Activated effector memory CD4-positive, alpha-beta T cell treated with Interleukin-2 at 50 U/mL for 16 hours (primary cell): ENCODE results near the gene MYBPC2.

Source experiments
- DNase-seq: peaks from one replicate; pipeline ENCODE4 v3.0.0-alpha.2; 2020

MYBPC2 gene

DNA sequence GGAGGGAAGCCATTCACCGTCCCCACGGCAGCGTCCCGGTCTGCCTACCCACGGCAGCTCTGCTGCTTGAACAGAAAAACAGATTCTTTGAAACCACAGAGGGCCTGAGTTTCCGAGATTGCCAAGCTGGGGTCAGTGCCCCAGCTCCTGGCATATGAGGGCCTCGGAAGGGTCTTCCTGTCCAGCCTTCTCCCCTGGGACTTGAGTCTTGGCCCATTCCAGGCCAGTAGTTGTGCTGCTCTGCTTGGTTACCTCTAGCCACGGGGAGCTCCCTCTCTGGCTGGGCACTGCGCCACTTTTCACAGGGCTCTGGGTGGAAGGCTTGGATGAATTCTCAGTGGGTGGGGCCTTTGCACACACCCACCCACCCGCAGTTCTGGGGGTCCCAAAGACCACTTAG, 22.6 kb upstream of the MYBPC2 start:
- DNase-seq = no peak

DNA sequence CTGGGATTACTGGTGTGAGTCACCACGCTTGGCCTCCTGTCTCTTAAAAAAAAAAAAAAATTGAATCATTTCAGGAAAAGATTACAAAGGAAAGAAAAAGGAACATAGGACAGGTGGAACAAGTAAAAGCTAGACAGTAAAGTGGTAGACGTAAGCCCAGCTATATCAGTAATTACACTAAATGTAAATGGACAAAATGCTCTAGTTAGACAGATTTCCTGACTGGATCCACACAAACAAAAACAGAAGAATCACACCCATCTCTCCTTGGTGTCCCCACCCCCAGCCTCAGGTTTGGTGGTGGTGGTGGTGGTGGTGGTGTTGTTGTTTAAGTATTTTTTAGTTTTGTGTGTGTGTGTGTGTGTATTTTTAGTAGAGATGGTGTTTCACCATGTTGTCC, 20.3 kb upstream of the MYBPC2 start:
- no peak for DNase-seq

DNA sequence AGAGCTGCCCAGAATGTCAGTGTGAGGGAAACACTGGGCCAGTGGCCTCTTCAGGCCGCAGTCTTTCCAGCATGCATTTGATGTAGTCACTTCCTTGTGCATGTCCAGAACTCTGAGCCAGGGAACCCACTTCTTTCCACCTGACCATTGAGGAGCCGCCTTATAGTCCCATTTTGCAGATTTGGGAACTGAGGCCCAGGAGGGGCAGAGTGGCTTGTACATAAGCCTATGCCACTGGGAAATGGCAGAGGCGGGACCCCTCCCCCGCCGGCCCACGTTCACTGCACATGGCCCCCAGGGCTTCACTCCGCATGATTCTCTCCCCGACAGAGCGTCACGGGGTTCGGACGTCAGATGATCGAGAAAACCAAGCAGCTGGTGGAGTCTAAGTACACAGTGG, 19.6 kb upstream of the MYBPC2 start:
- DNase-seq = no peak

DNA sequence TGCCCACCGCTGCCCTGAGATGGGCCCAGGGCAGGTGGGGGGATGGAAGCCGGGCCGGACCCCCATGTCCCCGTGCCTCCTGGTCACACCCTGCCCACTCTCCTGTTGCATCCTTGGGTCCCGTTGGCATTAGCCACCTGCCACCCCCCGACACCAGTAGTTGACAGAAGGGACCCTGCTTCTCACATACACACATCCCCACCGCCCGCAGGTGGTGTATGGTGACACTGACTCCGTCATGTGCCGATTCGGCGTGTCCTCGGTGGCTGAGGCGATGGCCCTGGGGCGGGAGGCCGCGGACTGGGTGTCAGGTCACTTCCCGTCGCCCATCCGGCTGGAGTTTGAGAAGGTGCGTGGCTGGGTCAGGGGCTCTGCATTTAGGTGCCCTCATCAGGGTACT, 19.2 kb upstream of the MYBPC2 start:
- no peak for DNase-seq

DNA sequence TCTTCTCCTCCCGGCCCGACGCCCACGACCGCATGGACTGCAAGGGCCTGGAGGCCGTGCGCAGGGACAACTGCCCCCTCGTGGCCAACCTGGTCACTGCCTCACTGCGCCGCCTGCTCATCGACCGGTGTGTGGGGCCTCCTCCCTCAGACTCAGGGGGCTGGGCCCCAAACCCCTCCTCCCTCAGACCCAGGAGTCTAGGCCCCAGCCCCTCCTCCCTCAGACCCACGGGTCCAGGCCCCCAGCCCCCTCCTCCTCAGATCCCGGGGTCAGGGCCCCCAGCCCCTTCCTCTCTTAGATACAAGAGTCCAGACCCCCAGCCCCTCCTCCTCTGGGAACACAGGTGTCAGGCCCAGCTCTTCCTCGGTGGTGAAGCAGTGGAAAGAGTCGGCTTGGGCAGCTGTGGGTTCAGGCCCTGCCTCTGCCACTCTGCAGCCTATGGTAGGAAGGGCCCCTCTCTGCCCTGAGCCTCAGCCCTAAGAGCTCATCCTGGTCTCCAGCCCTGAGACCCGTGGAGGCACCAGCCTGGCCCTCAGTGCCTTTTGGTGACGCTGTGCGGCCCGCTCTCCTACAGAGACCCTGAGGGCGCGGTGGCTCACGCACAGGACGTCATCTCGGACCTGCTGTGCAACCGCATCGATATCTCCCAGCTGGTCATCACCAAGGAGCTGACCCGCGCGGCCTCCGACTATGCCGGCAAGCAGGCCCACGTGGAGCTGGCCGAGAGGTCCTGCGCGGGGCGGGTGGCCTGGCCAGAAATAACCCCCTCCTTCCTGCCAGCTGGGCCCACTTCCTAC, 17.6 kb upstream of the MYBPC2 start:
- peak; percentile 51 for DNase-seq

DNA sequence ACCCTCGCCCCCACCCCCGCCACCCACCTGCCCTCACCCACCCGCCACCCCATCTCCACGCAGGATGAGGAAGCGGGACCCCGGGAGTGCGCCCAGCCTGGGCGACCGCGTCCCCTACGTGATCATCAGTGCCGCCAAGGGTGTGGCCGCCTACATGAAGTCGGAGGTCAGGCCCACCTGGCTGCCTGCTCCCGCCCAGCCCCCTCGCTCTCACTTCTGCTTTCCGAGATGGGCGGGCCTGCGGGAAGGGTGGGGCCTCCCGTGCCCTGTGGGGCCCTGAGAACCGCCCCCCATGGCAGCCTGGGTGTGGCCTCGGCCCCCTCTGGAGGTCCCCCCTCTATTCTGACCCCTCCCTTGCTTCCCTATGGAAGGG, 17.0 kb upstream of the MYBPC2 start:
- no peak for DNase-seq

DNA sequence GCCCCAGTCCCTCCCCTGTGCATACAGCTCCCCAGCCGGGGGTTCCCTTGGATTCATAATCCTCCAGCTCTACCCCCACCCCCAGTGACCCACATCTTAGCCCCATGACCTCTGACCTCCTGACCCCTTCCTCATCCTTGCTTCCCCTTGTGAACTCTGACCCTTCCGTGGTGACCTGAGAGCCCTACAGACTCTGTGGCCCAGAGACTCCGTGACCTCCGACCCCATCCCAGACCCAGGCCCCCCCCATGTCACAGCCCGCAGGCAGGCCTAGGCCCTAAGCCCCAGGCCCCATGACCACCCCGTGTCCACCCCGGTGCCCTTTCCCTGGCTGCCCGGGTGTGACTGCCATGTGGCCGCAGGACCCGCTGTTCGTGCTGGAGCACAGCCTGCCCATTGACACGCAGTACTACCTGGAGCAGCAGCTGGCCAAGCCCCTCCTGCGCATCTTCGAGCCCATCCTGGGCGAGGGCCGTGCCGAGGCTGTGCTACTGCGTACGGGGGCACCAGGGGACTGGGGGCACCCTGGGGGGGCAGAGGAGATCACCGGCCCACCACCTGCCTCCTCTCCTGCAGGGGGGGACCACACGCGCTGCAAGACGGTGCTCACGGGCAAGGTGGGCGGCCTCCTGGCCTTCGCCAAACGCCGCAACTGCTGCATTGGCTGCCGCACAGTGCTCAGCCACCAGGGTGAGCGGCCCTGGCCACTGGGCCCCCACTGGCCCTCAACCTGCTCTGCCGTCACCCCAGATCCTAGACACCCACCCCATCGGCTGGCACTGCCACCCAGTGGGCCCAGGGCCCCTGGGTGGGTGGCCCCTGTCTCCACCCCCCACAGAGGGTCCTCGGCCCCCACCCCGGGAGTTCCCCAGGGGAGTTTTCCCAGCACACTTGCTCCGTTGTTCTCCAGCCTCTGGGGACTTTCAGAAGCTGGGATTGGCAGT, 16.4 kb upstream of the MYBPC2 start:
- DNase-seq = no peak

DNA sequence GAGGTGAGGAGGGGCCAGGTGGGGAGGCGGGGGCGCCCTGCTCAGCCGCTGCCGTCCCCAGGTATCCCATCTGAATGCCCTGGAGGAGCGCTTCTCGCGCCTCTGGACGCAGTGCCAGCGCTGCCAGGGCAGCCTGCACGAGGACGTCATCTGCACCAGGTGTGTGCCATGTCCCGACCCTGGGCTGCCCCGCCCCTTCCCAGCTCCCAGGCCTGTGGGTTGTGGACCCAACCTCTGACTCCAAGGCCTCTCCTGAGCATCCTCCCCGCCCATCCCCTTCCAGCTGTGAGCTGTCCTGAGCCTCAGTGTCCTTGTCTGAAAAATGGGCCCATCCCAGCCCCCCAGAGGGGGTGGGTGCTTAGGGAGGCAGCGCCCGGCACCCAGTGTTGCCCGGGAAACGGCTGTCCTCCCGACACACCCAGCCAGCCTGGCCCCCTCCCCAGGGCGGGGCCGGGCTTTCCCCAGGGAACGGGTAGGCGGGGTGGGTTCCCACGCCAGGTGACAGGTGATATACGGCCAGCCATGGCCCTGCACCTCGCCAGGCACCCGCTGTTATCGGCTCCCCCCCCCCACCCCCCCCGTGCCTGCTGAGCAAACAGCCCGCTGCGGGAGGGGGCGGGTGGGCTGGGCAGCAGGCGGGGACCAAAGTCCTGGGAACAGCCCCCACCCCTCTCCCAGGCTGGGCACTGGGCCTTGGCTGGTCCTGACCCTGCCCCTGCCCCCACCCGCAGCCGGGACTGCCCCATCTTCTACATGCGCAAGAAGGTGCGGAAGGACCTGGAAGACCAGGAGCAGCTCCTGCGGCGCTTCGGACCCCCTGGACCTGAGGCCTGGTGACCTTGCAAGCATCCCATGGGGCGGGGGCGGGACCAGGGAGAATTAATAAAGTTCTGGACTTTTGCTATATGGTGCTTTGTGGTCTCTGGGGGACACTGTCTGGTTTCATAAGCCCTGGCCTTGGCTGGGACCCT, 15.3 kb upstream of the MYBPC2 start:
- DNase-seq = no peak

DNA sequence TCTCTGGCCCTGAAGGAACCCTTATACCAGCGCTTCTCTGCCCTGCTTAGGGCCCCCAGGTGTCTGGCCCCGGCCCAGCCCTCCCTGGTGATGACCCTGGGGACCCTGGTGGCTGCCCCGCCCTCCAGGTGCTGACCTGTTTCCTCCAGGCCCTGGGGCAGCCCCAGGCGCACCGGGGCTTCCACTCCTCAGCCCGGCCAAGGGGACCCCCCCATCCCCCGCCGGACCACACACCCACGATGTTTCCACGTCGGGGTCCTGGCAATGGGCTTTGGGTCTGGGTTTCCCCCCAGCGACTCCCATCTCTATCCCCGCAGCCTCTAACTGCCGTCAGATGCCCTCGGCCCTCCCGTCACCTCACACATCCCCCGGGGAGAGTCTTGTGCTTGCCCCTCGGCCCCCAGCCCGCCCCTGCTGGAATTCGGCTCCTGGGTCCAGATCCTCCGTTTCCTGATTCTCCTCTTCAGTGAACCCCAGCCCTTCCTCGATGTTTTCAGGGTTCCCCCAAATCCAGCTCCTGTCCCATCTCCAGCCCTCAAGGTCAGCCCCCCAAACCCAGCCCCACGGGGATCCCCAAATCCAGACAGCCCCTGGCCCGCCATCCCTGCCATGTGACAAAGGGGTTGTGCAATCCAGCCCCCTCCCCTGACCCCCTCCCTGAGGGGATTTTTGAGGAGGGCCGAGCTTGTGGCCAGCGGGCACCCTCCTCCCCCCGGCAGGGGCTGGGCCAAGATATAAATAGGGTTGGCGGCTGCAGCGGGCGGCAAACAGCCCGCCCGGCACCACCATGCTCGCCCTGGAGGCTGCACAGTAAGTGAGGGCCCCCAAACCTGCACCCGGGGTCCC, 14.3 kb upstream of the MYBPC2 start, which contains the start of gene SPIB:
Gene SPIB, plus strand, starts transcription at position 763 of the 846 bp plus-strand sequence. Its CDS starts 25 bp downstream, at position 788.
- no peak for DNase-seq

DNA sequence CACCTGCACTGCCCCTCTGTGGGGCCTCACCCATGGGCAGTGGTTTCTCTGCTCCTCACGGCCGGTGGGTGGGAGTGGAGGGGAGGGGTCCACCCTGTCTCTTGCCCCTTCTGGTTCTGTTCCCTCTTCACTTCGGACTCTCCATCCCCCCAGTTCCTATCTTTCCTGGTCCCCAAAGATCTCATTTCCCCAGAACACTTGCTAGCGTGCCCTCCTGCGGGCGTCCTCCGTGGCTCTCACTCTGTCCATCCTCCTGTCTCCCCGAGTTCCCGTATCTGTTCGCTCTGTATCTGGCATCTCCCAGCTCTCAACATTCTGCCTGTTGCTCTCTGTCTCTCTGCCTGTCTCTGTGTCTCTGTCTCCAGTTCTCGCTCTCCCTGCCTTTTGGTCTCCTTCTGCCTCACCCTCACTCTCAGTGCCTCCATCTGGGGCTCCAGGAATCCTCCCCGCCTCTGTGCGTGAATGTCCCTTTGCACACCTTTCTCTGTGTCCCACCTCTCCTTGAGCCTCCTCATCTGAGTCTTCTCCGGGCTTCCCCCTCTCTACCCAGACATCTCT, 13.6 kb upstream of the MYBPC2 start:
- DNase-seq = no peak

DNA sequence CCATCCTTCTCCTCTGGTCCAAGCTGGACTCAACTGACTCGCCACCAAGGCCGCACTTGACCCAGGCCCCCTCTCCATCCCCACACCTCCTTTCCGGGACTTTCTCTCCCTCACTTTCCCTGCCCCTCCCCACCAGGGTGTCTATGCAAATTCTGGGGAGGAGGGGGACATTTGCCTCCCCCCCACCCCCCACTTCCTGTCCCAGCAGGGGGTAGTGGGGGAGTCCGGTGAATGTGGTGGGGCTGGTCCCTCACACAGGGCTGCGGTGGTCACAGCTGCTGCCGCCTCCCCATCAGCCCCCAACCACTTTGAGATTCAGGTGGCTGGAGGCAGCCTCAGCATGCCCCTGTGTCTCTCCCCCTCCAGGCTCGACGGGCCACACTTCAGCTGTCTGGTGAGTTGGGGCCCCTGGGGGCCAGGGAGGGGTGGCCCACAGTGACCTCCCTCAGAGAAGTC, 13.1 kb upstream of the MYBPC2 start:
- no peak for DNase-seq

DNA sequence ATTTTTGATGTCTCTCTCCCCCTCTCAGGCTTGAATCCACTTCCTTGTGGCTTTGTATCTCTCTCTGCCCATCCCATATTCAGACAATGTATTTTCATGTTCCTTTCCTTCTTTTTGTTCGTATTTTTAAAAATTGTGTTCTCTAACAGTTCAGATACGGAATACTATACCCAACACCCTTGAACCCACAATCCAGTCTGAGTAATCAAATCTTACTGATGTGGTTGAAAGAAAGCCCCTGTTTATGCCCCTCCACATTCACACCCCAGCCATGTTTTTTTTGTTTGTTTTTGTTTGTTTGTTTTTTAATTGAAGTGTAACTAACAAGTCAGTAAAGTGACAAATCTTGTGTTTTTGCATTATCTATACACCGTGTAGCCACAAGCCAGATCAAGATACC, 12.6 kb upstream of the MYBPC2 start:
- DNase-seq = no peak

DNA sequence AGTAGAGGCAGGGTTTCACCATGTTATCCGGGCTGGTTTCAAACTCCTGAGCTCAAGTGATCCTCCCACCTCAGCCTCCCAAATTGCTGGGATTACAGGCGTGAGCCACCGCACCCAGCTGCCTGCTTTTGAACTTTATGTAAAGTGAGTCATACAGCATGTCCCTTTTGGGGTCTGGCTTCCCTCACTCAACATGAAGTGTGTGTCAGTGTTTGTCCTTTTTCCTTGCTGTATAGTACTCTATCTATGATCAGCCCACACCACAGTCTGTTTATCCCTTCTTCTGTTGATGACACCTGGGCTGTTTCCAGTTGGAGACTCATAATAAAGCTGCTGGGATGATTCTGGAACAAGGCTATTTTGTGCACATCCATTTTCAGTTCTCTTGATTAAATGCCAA, 11.9 kb upstream of the MYBPC2 start:
- DNase-seq = no peak

DNA sequence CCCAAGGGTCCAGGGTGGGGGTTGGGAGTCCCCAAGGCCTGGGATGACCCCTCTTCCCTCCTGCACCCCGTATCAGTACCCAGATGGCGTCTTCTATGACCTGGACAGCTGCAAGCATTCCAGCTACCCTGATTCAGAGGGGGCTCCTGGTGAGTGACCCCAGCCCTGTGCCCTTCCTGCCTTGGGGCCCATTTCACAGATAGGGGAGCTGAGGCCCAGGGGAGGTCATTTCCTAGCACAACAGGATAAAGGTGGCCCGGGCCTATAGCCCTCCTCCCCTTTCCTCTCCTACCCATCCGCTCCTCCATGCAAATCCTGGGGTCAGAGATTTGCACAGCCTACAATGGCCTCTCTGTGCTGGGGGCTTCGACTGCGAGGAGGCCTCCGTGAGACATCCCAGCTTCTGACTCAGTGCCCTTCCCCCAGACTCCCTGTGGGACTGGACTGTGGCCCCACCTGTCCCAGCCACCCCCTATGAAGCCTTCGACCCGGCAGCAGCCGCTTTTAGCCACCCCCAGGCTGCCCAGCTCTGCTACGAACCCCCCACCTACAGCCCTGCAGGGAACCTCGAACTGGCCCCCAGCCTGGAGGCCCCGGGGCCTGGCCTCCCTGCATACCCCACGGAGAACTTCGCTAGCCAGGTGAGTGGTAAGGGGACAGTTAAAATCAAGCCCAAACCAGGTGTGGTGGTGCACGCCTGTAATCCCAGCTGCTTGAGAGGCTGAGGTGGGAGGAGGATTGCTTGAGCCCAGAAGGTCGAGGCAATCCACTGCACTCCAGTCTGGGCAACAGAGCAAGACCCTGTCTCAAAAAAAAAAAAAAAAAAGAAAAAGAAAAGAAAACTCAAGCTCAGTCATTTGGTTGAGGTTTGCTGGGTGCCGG, 10.1 kb upstream of the MYBPC2 start:
- no peak for DNase-seq

DNA sequence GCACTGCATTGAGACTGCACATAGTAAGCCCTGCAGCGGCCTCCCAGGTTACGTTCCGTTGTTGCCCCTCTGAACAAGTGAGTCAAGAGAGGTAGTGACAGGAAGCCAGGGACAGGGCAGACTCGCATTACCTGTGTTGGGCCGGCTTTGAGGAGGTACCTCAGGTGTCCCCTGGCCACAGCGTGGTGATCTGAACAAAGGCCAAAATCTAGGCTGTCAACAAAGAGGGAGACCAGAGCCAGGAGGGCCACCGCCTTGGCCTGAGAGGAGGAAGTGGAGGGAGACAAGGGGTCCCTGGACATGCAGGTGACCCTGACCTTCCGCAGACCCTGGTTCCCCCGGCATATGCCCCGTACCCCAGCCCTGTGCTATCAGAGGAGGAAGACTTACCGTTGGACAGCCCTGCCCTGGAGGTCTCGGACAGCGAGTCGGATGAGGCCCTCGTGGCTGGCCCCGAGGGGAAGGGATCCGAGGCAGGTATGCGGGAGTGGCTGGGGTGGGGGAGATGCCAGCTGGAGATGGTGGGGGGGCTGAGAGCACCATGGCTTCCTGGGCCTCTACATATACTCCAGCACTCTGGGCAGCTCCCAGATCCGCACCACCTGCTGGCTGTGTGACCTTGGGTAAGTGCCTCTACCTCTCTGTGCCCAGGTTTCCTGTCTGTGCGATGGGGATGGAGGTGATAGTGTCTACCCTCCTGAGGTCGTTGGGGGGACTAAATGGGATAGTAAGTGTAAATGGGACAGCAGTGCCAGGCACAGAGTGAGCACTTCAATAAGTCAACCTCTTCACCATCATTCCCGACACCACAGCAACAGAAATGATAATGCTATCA, 9.2 kb upstream of the MYBPC2 start:
- DNase-seq = no peak

DNA sequence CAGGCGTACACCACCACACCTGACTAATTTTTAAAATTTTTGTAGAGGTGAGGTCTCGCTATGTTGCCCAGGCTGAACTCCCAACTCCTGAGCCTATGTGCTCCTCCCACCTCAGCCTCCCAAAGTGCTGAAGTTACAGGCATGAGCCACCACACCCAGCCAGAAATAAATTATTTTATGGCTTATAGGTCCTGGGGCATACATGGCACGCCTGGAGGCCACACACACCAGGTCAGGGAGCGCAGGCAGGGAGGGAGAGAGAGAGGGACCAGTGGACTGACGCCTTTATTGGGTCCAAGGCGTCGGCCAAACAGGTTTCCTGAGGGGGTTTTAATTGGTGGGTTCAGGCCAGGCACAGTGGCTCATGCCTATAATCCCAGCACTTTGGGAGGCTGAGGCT, 7.1 kb upstream of the MYBPC2 start:
- no peak for DNase-seq

DNA sequence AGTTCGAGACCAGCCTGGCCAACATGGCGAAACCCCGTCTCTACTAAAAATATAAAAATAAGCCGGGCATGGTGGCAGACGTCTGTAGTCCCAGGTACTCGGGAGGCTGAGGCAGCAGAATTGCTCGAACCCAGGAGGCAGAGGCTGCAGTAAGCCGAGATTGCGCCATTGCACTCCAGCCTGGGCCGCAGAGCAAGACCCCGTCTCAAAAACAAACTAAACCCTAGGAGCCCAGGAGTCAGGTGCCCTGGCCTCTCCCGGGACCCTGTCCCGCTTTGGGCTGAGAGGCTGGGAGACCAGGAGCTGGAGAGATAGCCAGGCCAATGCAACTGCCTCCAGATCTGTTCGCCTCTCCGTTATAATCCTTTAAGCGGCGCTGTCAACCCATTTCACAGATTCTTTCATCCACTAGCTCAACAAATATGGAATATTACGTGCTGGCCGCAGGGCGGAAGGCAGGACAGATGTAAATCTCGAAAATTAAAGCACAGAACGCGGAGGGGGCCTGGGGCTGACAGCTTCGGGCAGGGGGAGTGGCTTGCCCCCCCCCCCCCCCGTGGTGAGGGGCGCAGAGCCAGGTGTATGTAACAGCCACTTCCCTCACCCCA, 5.3 kb upstream of the MYBPC2 start:
- DNase-seq = no peak

DNA sequence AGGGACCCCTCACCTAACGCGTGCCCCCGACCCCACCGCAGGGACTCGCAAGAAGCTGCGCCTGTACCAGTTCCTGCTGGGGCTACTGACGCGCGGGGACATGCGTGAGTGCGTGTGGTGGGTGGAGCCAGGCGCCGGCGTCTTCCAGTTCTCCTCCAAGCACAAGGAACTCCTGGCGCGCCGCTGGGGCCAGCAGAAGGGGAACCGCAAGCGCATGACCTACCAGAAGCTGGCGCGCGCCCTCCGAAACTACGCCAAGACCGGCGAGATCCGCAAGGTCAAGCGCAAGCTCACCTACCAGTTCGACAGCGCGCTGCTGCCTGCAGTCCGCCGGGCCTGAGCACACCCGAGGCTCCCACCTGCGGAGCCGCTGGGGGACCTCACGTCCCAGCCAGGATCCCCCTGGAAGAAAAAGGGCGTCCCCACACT, 4.7 kb upstream of the MYBPC2 start:
- peak; percentile 13 for DNase-seq
